Neural cell (in vitro differentiated cells): ENCODE measurements around the gene PKNOX2. TPM values are rescaled to one million over a fixed set of nuclear protein-coding genes. Genes with fewer than 3 reads are reported as not detected.
A peak's percentile ranks its signal among the peaks of the same experiment; 100 is the strongest.

Source experiments
- H2AFZ ChIP-seq: fragments of 200-600, 300-800 bp; sonication (generic), shearing (Covaris generic); 2 replicates; pipeline ENCODE4 v1.6.0; 2014; ENCODE audit warnings: low read depth, mild to moderate bottlenecking, antibody characterized with exemption, low read length, moderate library complexity
- H3F3A ChIP-seq: fragments of 200-600 bp; shearing (Covaris generic); 2 replicates; pipeline ENCODE4 v1.6.1; 2016; ENCODE audit warnings: mild to moderate bottlenecking, moderate library complexity, mixed read lengths, antibody characterized with exemption, low read length; ENCODE audit not compliant: insufficient read depth, poor library complexity, severe bottlenecking
- H3K27ac ChIP-seq: fragments of 200-600, 300-800 bp; sonication (generic), shearing (Covaris generic); 2 replicates; pipeline ENCODE4 v1.5.1; 2014; ENCODE audit warnings: mild to moderate bottlenecking, low read length, moderate library complexity
- H3K27me3 ChIP-seq: fragments of 300-800, 200-600 bp; sonication (generic), shearing (Covaris generic); 2 replicates; pipeline ENCODE4 v1.6.0; 2014; ENCODE audit warnings: mild to moderate bottlenecking, low read depth, low read length, moderate library complexity; ENCODE audit not compliant: insufficient read depth
- H3K36me3 ChIP-seq: fragments of 300-800, 200-600 bp; sonication (generic), shearing (Covaris generic); 2 replicates; pipeline ENCODE4 v1.5.1; 2014; ENCODE audit warnings: mild to moderate bottlenecking, antibody characterized with exemption, low read length, moderate library complexity; ENCODE audit not compliant: insufficient read depth
- H3K4me2 ChIP-seq: fragments of 300-800, 200-600 bp; sonication (generic), shearing (Covaris generic); 2 replicates; pipeline ENCODE4 v1.6.0; 2014; ENCODE audit warnings: mild to moderate bottlenecking, low read length
- H3K4me3 ChIP-seq: fragments of 300-800, 200-600 bp; sonication (generic), shearing (Covaris generic); 2 replicates; pipeline ENCODE4 v1.5.1; 2014; ENCODE audit warnings: mild to moderate bottlenecking, low read length, moderate library complexity
- H3K79me2 ChIP-seq: fragments of 200-600 bp; shearing (Covaris generic); replicated peaks from 2 replicates; pipeline ENCODE4 v1.6.0; 2014; ENCODE audit warnings: mild to moderate bottlenecking, low read length, moderate library complexity; ENCODE audit not compliant: insufficient read depth
- H3K9ac ChIP-seq: fragments of 300-800, 200-600 bp; sonication (generic), shearing (Covaris generic); 2 replicates; pipeline ENCODE4 v1.6.1; 2016; ENCODE audit warnings: mild to moderate bottlenecking, low read length, mixed read lengths
- H3K9me2 ChIP-seq: fragments of 200-600 bp; shearing (Covaris generic); 2 replicates; pipeline ENCODE4 v1.6.1; 2016; ENCODE audit warnings: mild to moderate bottlenecking, low read length, mixed read lengths; ENCODE audit not compliant: insufficient read depth
- H3K9me3 ChIP-seq: fragments of 200-600, 300-800 bp; sonication (generic), shearing (Covaris generic); 2 replicates; pipeline ENCODE4 v1.6.1; 2016; ENCODE audit warnings: mild to moderate bottlenecking, mixed run types, low read length, moderate library complexity, mixed read lengths
- H4K20me1 ChIP-seq: fragments of 200-600 bp; shearing (Covaris generic); 2 replicates; pipeline ENCODE4 v1.6.1; 2016; ENCODE audit warnings: mild to moderate bottlenecking, mixed run types; ENCODE audit not compliant: insufficient read depth
- EP300 ChIP-seq: fragments of 450-650 bp; conservative IDR thresholded peaks from 2 replicates; pipeline ENCODE4 v1.6.1; 2014; ENCODE audit warnings: antibody characterized with exemption, mild to moderate bottlenecking, moderate library complexity; ENCODE audit not compliant: poor library complexity, severe bottlenecking
- EZH2 ChIP-seq: fragments of 200-600, 300-800 bp; shearing (Covaris generic), sonication (generic); IDR thresholded peaks from 2 replicates; pipeline ENCODE4 v1.6.1; 2014; ENCODE audit warnings: antibody characterized with exemption, low read length, borderline replicate concordance, mild to moderate bottlenecking; ENCODE audit not compliant: insufficient read depth, poor library complexity, severe bottlenecking
- MXI1 ChIP-seq: fragments of 450-650 bp; conservative IDR thresholded peaks from 2 replicates; pipeline ENCODE4 v1.6.1; 2014; ENCODE audit warnings: antibody characterized with exemption, mild to moderate bottlenecking; ENCODE audit not compliant: poor library complexity, severe bottlenecking
- POLR2AphosphoS5 ChIP-seq: IDR thresholded peaks from 2 replicates; pipeline ENCODE4 v1.6.1; 2012
- RAD21 ChIP-seq: fragments of 450-650 bp; conservative IDR thresholded peaks from 2 replicates; pipeline ENCODE4 v1.6.1; 2014; ENCODE audit warnings: antibody characterized with exemption, mild to moderate bottlenecking, moderate library complexity
- SMC3 ChIP-seq: fragments of 450-650 bp; conservative IDR thresholded peaks from 2 replicates; pipeline ENCODE4 v1.6.1; 2014; ENCODE audit warnings: antibody characterized with exemption, mild to moderate bottlenecking, moderate library complexity; ENCODE audit not compliant: poor library complexity
- TAF1 ChIP-seq: IDR thresholded peaks from 2 replicates; pipeline ENCODE4 v1.6.1; 2012; ENCODE audit warnings: low read depth
- polyA plus RNA-seq: library from polyadenylated mRNA; depleted of rRNA; stranded (reverse); fragments of >200 nt; gene quantifications from 2 replicates; pipeline ENCODE4 v1.2.3, GENCODE V29; 2014
- TF ChIP-seq, protein P1 (sequence below): IDR thresholded peaks from 2 replicates; pipeline ENCODE4 v1.6.1; 2012; ENCODE audit warnings: borderline replicate concordance
- TF ChIP-seq, protein P2 (sequence below): fragments of 450-650 bp; IDR thresholded peaks from 2 replicates; pipeline ENCODE4 v1.5.1; 2014; ENCODE audit warnings: antibody characterized with exemption, mild to moderate bottlenecking, moderate library complexity; ENCODE audit not compliant: poor library complexity, severe bottlenecking

The PKNOX2 gene
- polyA plus RNA-seq, 1 donor from 2014 or later: 0.99 TPM

DNA sequence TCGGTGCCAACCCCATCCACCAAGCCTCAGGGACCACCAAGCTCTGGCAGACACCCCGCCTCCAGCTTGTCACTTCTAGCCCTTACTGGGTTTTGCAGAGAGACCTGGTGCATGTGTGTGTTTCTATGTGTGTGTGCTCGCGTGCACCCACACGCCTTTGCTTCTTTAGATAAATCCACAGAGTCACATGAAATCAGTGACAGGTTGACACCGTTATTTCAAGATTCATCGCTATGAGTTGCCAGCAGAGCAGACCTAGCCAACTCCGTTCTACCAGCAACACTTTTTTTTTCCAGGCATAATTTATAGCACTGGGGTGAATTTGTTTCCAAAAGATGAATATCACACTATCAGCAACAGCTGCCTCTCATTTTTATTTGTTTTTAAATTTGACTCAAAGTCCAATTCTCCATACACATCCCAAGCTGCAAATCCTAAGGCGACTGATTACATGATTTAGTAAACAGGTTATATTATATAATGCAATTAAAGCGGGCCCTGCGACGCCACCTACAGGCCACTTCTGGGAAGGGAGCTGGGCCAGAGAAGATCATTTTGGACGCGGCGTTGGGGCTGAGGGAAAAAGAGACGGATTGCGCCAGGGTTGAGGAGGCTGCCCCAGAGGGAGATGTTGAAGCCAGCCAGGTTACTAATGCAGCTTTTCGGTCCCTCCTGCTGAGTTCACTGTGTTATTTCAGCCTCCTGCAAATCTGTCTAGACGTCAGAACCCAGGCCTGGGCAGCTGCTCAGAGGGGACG lies 181.0 kb downstream of the PKNOX2 start:
- Histone ChIP-seq H3F3A (no peaks in the 10 kb centered on the region), H3K27me3 (no peaks in the 10 kb centered on the region), H3K4me2 (no peak overlapping the region), H3K9me2 (no peaks in the 10 kb centered on the region), H3K27ac (peak overlapping the region; percentile 73), H3K79me2 (no peaks in the 10 kb centered on the region), H4K20me1 (no peaks in the 10 kb centered on the region), H3K36me3 (no peaks in the 10 kb centered on the region), H3K9ac (peak overlapping the region; percentile 41), H2AFZ (no peak overlapping the region), H3K9me3 (no peaks in the 10 kb centered on the region), H3K4me3 (peak overlapping the region; percentile 34)
- TF ChIP-seq EZH2: no peak
- TF ChIP-seq, protein P1, sequence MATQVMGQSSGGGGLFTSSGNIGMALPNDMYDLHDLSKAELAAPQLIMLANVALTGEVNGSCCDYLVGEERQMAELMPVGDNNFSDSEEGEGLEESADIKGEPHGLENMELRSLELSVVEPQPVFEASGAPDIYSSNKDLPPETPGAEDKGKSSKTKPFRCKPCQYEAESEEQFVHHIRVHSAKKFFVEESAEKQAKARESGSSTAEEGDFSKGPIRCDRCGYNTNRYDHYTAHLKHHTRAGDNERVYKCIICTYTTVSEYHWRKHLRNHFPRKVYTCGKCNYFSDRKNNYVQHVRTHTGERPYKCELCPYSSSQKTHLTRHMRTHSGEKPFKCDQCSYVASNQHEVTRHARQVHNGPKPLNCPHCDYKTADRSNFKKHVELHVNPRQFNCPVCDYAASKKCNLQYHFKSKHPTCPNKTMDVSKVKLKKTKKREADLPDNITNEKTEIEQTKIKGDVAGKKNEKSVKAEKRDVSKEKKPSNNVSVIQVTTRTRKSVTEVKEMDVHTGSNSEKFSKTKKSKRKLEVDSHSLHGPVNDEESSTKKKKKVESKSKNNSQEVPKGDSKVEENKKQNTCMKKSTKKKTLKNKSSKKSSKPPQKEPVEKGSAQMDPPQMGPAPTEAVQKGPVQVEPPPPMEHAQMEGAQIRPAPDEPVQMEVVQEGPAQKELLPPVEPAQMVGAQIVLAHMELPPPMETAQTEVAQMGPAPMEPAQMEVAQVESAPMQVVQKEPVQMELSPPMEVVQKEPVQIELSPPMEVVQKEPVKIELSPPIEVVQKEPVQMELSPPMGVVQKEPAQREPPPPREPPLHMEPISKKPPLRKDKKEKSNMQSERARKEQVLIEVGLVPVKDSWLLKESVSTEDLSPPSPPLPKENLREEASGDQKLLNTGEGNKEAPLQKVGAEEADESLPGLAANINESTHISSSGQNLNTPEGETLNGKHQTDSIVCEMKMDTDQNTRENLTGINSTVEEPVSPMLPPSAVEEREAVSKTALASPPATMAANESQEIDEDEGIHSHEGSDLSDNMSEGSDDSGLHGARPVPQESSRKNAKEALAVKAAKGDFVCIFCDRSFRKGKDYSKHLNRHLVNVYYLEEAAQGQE: peak; percentile 25
- peak; percentile 72 for TF ChIP-seq EP300
- TF ChIP-seq TAF1: no peak
- TF ChIP-seq POLR2AphosphoS5: peak; percentile 37
- peak; percentile 80 for TF ChIP-seq RAD21
- TF ChIP-seq, protein P2, sequence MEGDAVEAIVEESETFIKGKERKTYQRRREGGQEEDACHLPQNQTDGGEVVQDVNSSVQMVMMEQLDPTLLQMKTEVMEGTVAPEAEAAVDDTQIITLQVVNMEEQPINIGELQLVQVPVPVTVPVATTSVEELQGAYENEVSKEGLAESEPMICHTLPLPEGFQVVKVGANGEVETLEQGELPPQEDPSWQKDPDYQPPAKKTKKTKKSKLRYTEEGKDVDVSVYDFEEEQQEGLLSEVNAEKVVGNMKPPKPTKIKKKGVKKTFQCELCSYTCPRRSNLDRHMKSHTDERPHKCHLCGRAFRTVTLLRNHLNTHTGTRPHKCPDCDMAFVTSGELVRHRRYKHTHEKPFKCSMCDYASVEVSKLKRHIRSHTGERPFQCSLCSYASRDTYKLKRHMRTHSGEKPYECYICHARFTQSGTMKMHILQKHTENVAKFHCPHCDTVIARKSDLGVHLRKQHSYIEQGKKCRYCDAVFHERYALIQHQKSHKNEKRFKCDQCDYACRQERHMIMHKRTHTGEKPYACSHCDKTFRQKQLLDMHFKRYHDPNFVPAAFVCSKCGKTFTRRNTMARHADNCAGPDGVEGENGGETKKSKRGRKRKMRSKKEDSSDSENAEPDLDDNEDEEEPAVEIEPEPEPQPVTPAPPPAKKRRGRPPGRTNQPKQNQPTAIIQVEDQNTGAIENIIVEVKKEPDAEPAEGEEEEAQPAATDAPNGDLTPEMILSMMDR: peak; percentile 89
- TF ChIP-seq SMC3: peak; percentile 84

DNA sequence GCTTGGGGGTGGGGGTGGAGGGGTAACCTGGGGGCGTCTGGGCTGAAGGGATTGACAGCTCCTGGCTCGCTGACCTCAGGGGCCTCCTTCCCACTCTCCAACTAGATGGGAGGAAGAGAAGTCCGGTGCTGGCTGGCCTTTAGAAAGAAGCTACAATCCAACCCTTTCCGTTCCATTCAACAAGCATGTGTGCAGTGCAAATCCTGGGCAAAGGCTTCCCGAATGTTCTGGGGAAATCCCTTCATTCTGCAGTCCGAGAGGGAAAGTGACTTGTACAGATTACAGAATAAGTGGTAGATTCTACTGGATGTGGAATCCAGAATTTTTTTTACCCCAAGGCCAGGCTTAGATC lies 181.6 kb downstream of the PKNOX2 start:
- Histone ChIP-seq H3K27ac (peak overlapping the region; percentile 73), H3K36me3 (no peaks in the 10 kb centered on the region), H4K20me1 (no peaks in the 10 kb centered on the region), H3K9me3 (no peaks in the 10 kb centered on the region), H3K4me2 (no peak overlapping the region), H3K27me3 (no peaks in the 10 kb centered on the region), H3F3A (no peaks in the 10 kb centered on the region), H2AFZ (no peak overlapping the region), H3K79me2 (no peaks in the 10 kb centered on the region), H3K4me3 (no peak overlapping the region), H3K9ac (peak overlapping the region; percentile 41), H3K9me2 (no peaks in the 10 kb centered on the region)
- TF ChIP-seq MXI1: no peak
- no peak for TF ChIP-seq RAD21
- TF ChIP-seq, protein P1: no peak
- TF ChIP-seq EZH2: no peak
- TF ChIP-seq SMC3: no peak
- no peak for TF ChIP-seq EP300
- TF ChIP-seq TAF1: no peak
- TF ChIP-seq, protein P2: no peak
- TF ChIP-seq POLR2AphosphoS5: no peak
